ENCODE results near the gene AKR1C3.
A peak's percentile ranks its signal among the peaks of the same experiment; 100 is the strongest.
"Not testable (repeated sequence)": the region's sequence is repeated elsewhere in the genome, so short reads cannot be mapped to it uniquely, and the experiment has no call there.

AKR1C3 gene

DNA sequence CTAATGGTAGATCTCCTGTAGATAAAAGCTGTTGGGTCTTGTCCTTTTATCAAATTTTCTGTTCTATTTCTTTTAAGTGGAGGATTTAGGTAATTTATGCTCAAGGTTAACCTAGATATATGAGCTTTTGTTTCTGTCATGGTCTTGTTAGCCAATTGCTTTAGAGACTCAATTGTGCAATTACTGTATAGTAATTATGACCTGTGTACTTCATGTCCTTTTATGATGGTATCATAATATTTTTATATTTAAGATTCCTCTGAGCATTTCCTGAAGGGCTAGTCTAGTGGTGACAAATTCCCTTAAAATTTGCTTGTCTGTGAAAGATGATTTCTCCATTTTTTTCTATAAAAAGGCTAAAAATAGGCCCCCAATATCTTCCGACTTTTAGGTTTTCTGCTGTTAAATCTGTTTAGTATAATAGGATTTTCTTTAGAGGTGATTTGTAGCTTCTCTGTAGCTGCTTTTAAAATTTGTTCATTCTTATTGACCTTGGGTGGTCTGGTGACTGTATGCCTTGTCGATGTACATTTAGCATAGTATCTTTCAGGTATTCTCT is 5.4 kb upstream of the AKR1C3 start:
- Histone ChIP-seq H3K4me1 (ENCODE audit: control insufficient read depth in 2 of 2, insufficient read depth in 2 of 2, low read length in 2 of 2) (no peaks in the 10 kb centered on the region), H3K36me3 (ENCODE audit: control insufficient read depth in 2 of 2, insufficient read depth in 2 of 2, low read length in 2 of 2) (no peaks in the 10 kb centered on the region), H3K27me3 (ENCODE audit: control insufficient read depth in 2 of 2, insufficient read depth in 2 of 2, low read length in 2 of 2) (no peaks in the 10 kb centered on the region), H3K4me3 (ENCODE audit: low read length in 2 of 2) (no peak overlapping the region), H3K9ac (ENCODE audit: low read depth in 1 of 2, low read length in 2 of 2) (no peak overlapping the region), H3K9me3 (ENCODE audit: control insufficient read depth in 2 of 2, low read length in 2 of 2) (no peaks in the 10 kb centered on the region), H3K27ac (ENCODE audit: low read depth in 2 of 2, low read length in 2 of 2) (no peak overlapping the region)

DNA sequence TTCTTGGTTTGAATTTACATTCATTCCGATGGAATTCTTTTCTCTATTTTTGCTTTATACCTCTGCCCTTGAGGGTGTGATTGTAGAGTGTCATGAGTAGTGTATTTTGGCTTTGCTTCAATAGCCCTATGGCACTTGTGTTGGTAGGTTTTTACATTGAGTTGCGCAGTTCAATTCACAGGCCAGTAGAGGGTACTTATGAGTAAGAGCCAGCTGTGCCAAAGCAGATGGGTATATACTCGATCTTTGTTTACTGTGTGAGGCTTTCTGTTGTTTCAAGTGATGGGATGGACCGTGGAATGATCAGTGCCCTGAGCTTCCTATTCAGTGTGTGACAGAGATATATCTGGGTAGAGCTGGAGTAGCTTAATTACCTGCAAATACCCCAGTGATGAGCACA is 4.3 kb upstream of the AKR1C3 start:
- Histone ChIP-seq H3K9ac (ENCODE audit: low read depth in 1 of 2, low read length in 2 of 2) (no peak overlapping the region), H3K9me3 (ENCODE audit: control insufficient read depth in 2 of 2, low read length in 2 of 2) (no peaks in the 10 kb centered on the region), H3K27ac (ENCODE audit: low read depth in 2 of 2, low read length in 2 of 2) (no peak overlapping the region), H3K36me3 (ENCODE audit: control insufficient read depth in 2 of 2, insufficient read depth in 2 of 2, low read length in 2 of 2) (no peaks in the 10 kb centered on the region), H3K4me1 (ENCODE audit: control insufficient read depth in 2 of 2, insufficient read depth in 2 of 2, low read length in 2 of 2) (no peaks in the 10 kb centered on the region), H3K4me3 (ENCODE audit: low read length in 2 of 2) (no peak overlapping the region), H3K27me3 (ENCODE audit: control insufficient read depth in 2 of 2, insufficient read depth in 2 of 2, low read length in 2 of 2) (no peaks in the 10 kb centered on the region)

DNA sequence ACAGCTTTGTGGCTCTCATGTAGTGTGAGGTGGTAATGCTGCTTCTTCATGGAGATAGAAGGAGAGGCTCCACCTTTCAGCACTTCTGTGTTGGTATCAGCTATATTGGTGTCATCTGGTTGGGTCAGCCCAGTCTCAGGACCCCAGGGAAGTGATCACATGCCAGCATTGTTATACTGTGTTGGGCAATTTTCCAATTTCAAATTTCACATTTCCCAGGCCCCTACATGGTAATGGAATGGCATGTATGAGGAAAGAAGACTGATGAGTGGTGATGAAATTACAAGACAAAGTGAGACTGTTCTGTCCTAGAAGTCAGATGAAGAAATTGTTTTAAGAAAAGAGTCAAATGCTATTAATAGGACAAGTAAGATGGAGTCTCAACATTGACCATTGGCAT is 3.7 kb upstream of the AKR1C3 start:
- no peaks in the 10 kb centered on the region for H3K4me1 ChIP-seq (ENCODE audit: control insufficient read depth in 2 of 2, insufficient read depth in 2 of 2, low read length in 2 of 2)
- no peak overlapping the region for H3K9ac ChIP-seq (ENCODE audit: low read depth in 1 of 2, low read length in 2 of 2)
- no peak overlapping the region for H3K4me3 ChIP-seq (ENCODE audit: low read length in 2 of 2)
- H3K36me3 ChIP-seq (ENCODE audit: control insufficient read depth in 2 of 2, insufficient read depth in 2 of 2, low read length in 2 of 2), result no peaks in the 10 kb centered on the region
- H3K27ac ChIP-seq (ENCODE audit: low read depth in 2 of 2, low read length in 2 of 2), result no peak overlapping the region
- no peaks in the 10 kb centered on the region for H3K9me3 ChIP-seq (ENCODE audit: control insufficient read depth in 2 of 2, low read length in 2 of 2)
- no peaks in the 10 kb centered on the region for H3K27me3 ChIP-seq (ENCODE audit: control insufficient read depth in 2 of 2, insufficient read depth in 2 of 2, low read length in 2 of 2)

DNA sequence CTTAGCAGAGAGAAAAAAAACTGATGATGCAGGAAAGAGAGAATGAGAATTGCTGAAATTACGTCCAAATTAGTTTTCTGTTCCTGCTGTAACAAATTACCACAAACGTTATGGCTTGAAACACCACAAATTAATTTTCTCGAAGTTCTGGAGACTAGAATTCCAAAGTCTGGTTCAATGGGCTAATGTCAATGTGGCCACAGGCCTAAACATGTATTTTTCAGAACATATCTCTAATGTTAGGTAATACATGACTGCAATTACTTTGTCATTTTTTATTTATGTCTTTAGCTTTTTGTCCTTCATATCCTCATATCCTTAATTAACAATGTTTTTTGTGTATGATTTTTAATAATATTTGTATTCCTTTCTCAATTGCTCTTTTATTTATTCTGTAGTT is 3.0 kb upstream of the AKR1C3 start:
- no peak overlapping the region for H3K27ac ChIP-seq (ENCODE audit: low read depth in 2 of 2, low read length in 2 of 2)
- H3K27me3 ChIP-seq (ENCODE audit: control insufficient read depth in 2 of 2, insufficient read depth in 2 of 2, low read length in 2 of 2), result no peaks in the 10 kb centered on the region
- H3K36me3 ChIP-seq (ENCODE audit: control insufficient read depth in 2 of 2, insufficient read depth in 2 of 2, low read length in 2 of 2), result no peaks in the 10 kb centered on the region
- no peak overlapping the region for H3K9ac ChIP-seq (ENCODE audit: low read depth in 1 of 2, low read length in 2 of 2)
- H3K9me3 ChIP-seq (ENCODE audit: control insufficient read depth in 2 of 2, low read length in 2 of 2), result no peaks in the 10 kb centered on the region
- no peak overlapping the region for H3K4me3 ChIP-seq (ENCODE audit: low read length in 2 of 2)
- no peaks in the 10 kb centered on the region for H3K4me1 ChIP-seq (ENCODE audit: control insufficient read depth in 2 of 2, insufficient read depth in 2 of 2, low read length in 2 of 2)

DNA sequence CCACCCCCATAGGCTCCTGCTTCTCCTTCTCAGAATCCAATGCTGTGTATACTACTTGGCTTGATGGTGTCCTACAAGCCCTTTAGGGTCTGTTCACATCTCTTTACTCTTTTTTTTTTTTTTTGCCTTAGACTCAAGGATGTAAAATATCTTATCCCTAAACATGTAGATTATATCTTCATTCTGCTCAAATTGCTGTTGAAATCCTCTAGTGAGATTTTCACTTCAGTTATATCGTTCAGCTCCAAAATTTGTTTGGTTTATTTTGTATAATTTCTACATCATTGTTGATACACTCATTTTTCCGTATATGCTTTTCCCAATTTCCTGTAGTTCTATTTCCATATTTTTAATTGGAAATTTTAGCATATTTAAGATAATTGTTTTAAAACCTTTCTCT is 1.8 kb upstream of the AKR1C3 start:
- no peaks in the 10 kb centered on the region for H3K27me3 ChIP-seq (ENCODE audit: control insufficient read depth in 2 of 2, insufficient read depth in 2 of 2, low read length in 2 of 2)
- H3K4me3 ChIP-seq (ENCODE audit: low read length in 2 of 2), result no peak overlapping the region
- H3K9me3 ChIP-seq (ENCODE audit: control insufficient read depth in 2 of 2, low read length in 2 of 2), result no peaks in the 10 kb centered on the region
- peaks cover 0 to under 1% of the 10 kb centered on the region in 2 donors for H3K36me3 ChIP-seq (ENCODE audit: control insufficient read depth in 2 of 2, insufficient read depth in 2 of 2, low read length in 2 of 2)
- H3K4me1 ChIP-seq (ENCODE audit: control insufficient read depth in 2 of 2, insufficient read depth in 2 of 2, low read length in 2 of 2), result no peaks in the 10 kb centered on the region
- no peak overlapping the region for H3K9ac ChIP-seq (ENCODE audit: low read depth in 1 of 2, low read length in 2 of 2)
- no peak overlapping the region for H3K27ac ChIP-seq (ENCODE audit: low read depth in 2 of 2, low read length in 2 of 2)

DNA sequence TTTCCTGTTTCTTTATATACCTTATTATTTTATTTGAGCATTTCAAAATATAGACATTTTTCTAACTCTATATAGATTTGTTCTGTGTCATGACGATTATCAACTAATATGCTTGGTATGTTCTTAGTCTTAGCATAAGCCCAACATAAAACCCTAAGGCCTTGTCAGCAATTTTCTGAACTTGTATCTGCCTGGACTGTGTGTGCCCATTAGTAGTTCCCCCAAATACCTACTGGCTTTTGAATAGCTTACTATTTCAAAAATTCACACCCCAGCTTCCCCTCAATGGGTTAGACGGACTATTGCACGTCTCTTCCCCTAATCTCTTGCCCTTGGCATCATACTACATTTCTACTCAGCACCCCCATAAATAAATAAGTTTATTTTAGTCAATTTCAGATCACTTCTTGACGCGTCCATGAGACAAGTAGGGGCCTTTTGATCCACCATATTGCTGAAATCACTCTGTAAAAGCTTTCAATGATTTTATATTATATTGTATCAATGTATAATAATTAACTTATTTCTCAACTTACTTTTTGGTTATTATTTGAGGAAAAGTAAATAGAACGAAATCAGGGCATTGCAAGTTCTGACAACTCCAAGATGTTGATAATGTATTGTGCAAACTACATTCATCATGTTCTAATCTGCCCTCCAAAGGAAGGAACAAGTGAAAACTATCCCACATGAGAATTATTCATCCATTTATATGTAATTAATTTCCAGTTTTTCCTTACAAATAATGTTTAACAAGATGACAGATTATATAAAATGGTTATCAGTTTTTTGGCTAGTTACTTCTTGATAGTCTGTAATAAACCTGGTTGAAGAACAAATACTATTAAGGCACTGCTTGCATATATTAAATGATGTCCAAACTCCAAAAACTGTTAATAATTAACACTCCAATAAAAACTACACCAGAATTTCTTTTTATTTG is 1.1 kb upstream of the AKR1C3 start:
- no peaks in the 10 kb centered on the region for H3K4me1 ChIP-seq (ENCODE audit: control insufficient read depth in 2 of 2, insufficient read depth in 2 of 2, low read length in 2 of 2)
- H3K4me3 ChIP-seq (ENCODE audit: low read length in 2 of 2), result no peak overlapping the region
- no peak overlapping the region for H3K27ac ChIP-seq (ENCODE audit: low read depth in 2 of 2, low read length in 2 of 2)
- H3K27me3 ChIP-seq (ENCODE audit: control insufficient read depth in 2 of 2, insufficient read depth in 2 of 2, low read length in 2 of 2), result no peaks in the 10 kb centered on the region
- H3K9ac ChIP-seq (ENCODE audit: low read depth in 1 of 2, low read length in 2 of 2), result no peak overlapping the region
- H3K9me3 ChIP-seq (ENCODE audit: control insufficient read depth in 2 of 2, low read length in 2 of 2), result no peaks in the 10 kb centered on the region
- H3K36me3 ChIP-seq (ENCODE audit: control insufficient read depth in 2 of 2, insufficient read depth in 2 of 2, low read length in 2 of 2), result peaks cover 5 to 6% of the 10 kb centered on the region in 2 donors

DNA sequence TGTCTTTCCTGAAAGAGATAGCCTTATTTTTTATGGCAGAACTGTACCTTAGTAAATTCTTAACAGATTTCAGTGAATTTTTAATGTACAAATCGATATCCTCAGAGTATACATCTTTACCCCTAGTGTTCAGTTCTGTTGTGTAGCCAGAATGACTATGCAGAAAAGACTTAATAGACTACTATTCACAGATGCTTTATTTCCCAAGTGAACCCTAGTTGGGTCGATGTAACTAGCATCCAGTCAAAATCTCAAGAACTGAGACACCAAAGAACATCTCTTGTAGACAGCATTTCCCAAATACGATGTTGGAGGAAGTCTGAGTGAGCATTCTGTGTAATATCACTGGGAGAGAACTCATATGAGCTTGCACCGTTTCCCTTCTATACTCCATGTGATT is 1.5 kb downstream of the AKR1C3 start:
- Histone ChIP-seq H3K27me3 (ENCODE audit: control insufficient read depth in 2 of 2, insufficient read depth in 2 of 2, low read length in 2 of 2) (no peaks in the 10 kb centered on the region), H3K9me3 (ENCODE audit: control insufficient read depth in 2 of 2, low read length in 2 of 2) (no peaks in the 10 kb centered on the region), H3K36me3 (ENCODE audit: control insufficient read depth in 2 of 2, insufficient read depth in 2 of 2, low read length in 2 of 2) (peaks cover 11 to 18% of the 10 kb centered on the region in 2 donors), H3K9ac (ENCODE audit: low read depth in 1 of 2, low read length in 2 of 2) (no peak overlapping the region), H3K4me1 (ENCODE audit: control insufficient read depth in 2 of 2, insufficient read depth in 2 of 2, low read length in 2 of 2) (no peaks in the 10 kb centered on the region), H3K27ac (ENCODE audit: low read depth in 2 of 2, low read length in 2 of 2) (no peak overlapping the region), H3K4me3 (ENCODE audit: low read length in 2 of 2) (peak overlapping the region; percentile 60 to 94)

DNA sequence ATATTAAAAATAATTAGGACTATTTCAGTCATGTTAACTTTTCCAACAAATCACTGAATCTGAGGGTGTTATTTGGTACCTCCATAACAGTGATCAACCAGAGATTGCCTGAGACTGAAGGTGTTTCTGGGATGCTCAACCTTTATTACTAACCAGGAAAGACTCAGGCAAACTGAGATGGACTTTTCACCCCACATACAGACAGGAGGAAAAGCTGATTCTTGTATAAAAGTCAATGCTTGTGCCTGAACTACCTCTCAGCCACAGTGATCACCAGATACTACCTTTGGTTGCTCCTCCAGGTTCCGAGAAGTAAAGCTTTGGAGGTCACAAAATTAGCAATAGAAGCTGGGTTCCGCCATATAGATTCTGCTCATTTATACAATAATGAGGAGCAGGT is 1.9 kb downstream of the AKR1C3 start:
- H3K9me3 ChIP-seq (ENCODE audit: control insufficient read depth in 2 of 2, low read length in 2 of 2), result no peaks in the 10 kb centered on the region
- peak overlapping the region; percentile 60 to 94 for H3K4me3 ChIP-seq (ENCODE audit: low read length in 2 of 2)
- no peaks in the 10 kb centered on the region for H3K27me3 ChIP-seq (ENCODE audit: control insufficient read depth in 2 of 2, insufficient read depth in 2 of 2, low read length in 2 of 2)
- no peaks in the 10 kb centered on the region for H3K4me1 ChIP-seq (ENCODE audit: control insufficient read depth in 2 of 2, insufficient read depth in 2 of 2, low read length in 2 of 2)
- no peak overlapping the region for H3K9ac ChIP-seq (ENCODE audit: low read depth in 1 of 2, low read length in 2 of 2)
- H3K27ac ChIP-seq (ENCODE audit: low read depth in 2 of 2, low read length in 2 of 2), result no peak overlapping the region
- H3K36me3 ChIP-seq (ENCODE audit: control insufficient read depth in 2 of 2, insufficient read depth in 2 of 2, low read length in 2 of 2), result peaks cover 11 to 18% of the 10 kb centered on the region in 2 donors

DNA sequence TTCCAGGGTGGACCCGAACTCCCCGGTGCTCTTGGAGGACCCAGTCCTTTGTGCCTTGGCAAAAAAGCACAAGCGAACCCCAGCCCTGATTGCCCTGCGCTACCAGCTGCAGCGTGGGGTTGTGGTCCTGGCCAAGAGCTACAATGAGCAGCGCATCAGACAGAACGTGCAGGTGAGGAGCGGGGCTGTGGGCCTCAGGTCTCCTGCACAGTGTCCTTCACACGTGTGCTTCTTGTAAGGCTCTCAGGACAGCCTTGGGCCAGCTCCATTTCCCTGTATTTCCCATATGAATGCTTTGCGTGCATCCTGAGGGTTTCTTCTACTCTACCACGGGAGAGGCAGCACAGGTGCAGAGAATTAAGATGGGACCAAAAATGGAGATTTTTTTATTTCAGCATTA is 8.3 kb downstream of the AKR1C3 start:
- H3K36me3 ChIP-seq (ENCODE audit: control insufficient read depth in 2 of 2, insufficient read depth in 2 of 2, low read length in 2 of 2), result peaks cover 24 to 40% of the 10 kb centered on the region in 2 donors
- not testable (repeated sequence) for H3K4me3 ChIP-seq (ENCODE audit: low read length in 2 of 2); H3K9me3 ChIP-seq (ENCODE audit: control insufficient read depth in 2 of 2, low read length in 2 of 2); H3K27me3 ChIP-seq (ENCODE audit: control insufficient read depth in 2 of 2, insufficient read depth in 2 of 2, low read length in 2 of 2); H3K9ac ChIP-seq (ENCODE audit: low read depth in 1 of 2, low read length in 2 of 2); H3K4me1 ChIP-seq (ENCODE audit: control insufficient read depth in 2 of 2, insufficient read depth in 2 of 2, low read length in 2 of 2); H3K27ac ChIP-seq (ENCODE audit: low read depth in 2 of 2, low read length in 2 of 2)

DNA sequence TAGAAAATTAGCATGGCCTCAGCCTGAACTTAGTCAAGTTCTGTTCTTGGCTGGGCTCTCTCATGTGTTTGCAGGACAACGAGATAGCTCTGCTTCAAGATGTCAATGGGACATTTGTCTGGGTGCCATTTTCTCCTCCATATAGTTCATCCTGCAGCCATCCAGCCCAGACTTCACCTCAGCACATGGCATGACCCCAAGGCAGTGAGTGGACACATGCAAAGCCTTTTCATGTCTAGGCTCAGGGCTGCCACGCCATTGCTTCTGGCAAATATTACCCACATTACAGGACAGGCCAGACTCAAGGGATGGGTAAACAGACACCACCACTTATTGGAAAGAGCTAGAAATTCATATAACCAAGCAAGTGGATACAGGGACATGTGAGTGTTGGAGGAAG is 9.3 kb downstream of the AKR1C3 start:
- Histone ChIP-seq H3K9ac (ENCODE audit: low read depth in 1 of 2, low read length in 2 of 2) (no peak overlapping the region), H3K9me3 (ENCODE audit: control insufficient read depth in 2 of 2, low read length in 2 of 2) (no peaks in the 10 kb centered on the region), H3K27ac (ENCODE audit: low read depth in 2 of 2, low read length in 2 of 2) (no peak overlapping the region), H3K36me3 (ENCODE audit: control insufficient read depth in 2 of 2, insufficient read depth in 2 of 2, low read length in 2 of 2) (peaks cover 22 to 41% of the 10 kb centered on the region in 2 donors), H3K27me3 (ENCODE audit: control insufficient read depth in 2 of 2, insufficient read depth in 2 of 2, low read length in 2 of 2) (no peaks in the 10 kb centered on the region), H3K4me1 (ENCODE audit: control insufficient read depth in 2 of 2, insufficient read depth in 2 of 2, low read length in 2 of 2) (no peaks in the 10 kb centered on the region), H3K4me3 (ENCODE audit: low read length in 2 of 2) (no peak overlapping the region)
